Dermis microvascular lymphatic vessel endothelial cell (primary cell): Measurements from ENCODE around the gene TTBK2. TPM values are rescaled to one million over a fixed set of nuclear protein-coding genes. Genes with fewer than 3 reads are reported as not detected.
"Not testable (repeated sequence)": the region's sequence is repeated elsewhere in the genome, so short reads cannot be mapped to it uniquely, and the experiment has no call there.

Experiments used
- DNase-seq, 2 donors: peaks; one replicate each; pipeline versions ENCODE4 v3.0.0 to v3.0.0-alpha.2; 2010; ENCODE audit warnings: low read depth in 2 of 2
- total RNA-seq: library from RNA; depleted of rRNA; stranded (reverse); fragments of >200 nt; gene quantifications from 2 replicates; pipeline ENCODE4 v1.2.1, GENCODE V29; 2014

Gene TTBK2
- 7.1 and 8.6 TPM in 2 replicates for total RNA-seq

GRCh38 chr15:42920519-42921341 is at the start of gene TTBK2:
Gene TTBK2, minus strand, starts transcription at chr15:42920778. Its CDS starts 42,161 bp downstream, at chr15:42878617.
- DNase-seq: peak; percentile 98 to 99

- no peak for DNase-seq
These were observed 43.9 kb upstream of the TTBK2 start for GRCh38 chr15:42964476-42964875.

GRCh38 chr15:42955518-42955917 is 34.9 kb upstream of the TTBK2 start:
- DNase-seq: no peak

DNA sequence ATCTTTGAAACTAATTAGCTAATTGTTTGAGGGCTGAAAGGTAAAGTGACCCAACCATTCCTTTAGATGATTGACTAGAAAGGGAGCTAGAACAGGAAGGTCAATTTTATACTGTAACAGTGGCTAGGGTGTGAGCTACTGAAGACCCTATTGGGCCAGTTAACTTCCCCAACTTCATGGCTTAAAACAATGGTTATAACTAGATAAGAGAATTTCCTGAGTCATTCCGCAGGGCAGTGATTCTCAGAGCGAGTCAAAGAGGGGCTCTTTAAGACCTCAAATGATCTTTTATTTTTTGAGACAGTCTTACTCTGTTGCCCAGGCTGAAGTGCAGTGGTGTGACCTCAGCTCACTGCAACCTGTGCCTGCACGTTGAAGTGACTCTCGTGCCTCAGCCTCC is 33.7 kb upstream of the TTBK2 start:
- no peak for DNase-seq

DNA sequence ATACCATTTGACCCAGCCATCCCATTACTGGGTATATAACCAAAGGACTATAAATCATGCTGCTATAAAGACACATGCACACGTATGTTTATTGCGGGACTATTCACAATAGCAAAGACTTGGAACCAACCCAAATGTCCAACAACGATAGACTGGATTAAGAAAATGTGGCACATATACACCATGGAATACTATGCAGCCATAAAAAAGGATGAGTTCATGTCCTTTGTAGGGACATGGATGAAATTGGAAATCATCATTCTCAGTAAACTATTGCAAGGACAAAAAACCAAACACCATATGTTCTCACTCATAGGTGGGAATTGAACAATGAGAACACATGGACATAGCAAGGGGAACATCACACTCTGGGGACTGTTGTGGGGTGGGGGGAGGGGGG is 28.3 kb upstream of the TTBK2 start:
- not testable (repeated sequence) for DNase-seq

- DNase-seq: no peak
These were observed 19.9 kb upstream of the TTBK2 start for GRCh38 chr15:42940527-42940926.

- no peak for DNase-seq
These were observed 19.3 kb upstream of the TTBK2 start for GRCh38 chr15:42939841-42940240.

- DNase-seq: no peak
These were observed 16.6 kb upstream of the TTBK2 start for GRCh38 chr15:42937143-42937542.

DNA sequence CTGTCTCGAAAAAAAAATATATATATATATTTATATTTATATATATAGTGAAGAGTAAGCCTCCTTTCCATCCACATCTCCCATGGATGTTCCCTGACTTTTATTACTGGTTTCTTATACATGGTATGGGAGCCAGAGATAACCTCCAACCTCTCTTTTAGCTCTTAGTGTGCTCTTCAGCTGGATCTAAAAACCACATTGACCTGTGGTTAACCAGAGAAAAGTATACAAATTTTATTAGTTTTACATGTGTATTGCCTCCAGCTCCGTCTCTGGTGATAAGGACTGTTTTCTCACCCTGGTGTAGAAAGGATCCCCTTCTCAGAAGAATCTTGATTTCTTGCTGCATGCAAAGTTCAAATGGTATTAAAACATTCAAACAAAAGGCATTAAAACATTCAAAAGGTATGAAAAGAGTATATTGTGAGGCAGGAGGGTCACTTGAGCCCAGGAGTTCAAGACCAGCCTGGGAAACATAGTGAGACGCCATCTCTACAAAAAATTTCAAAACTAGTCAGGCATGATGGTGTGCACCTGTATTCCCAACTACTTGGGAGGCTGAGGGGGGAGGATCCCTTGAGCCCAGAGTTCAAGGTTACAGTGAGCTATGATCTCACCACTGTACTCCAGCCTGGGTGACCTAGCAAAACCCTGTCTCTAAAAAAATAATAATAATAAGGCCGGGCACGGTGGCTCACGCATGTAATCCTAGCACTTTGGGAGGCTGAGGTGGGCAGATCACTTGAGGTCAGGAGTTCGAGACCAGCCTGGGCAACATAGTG is 13.5 kb upstream of the TTBK2 start:
- no peak for DNase-seq

- peak in 1 of 2 donors; percentile 29 for DNase-seq
These were observed 12.4 kb upstream of the TTBK2 start for GRCh38 chr15:42932833-42933515.

DNA sequence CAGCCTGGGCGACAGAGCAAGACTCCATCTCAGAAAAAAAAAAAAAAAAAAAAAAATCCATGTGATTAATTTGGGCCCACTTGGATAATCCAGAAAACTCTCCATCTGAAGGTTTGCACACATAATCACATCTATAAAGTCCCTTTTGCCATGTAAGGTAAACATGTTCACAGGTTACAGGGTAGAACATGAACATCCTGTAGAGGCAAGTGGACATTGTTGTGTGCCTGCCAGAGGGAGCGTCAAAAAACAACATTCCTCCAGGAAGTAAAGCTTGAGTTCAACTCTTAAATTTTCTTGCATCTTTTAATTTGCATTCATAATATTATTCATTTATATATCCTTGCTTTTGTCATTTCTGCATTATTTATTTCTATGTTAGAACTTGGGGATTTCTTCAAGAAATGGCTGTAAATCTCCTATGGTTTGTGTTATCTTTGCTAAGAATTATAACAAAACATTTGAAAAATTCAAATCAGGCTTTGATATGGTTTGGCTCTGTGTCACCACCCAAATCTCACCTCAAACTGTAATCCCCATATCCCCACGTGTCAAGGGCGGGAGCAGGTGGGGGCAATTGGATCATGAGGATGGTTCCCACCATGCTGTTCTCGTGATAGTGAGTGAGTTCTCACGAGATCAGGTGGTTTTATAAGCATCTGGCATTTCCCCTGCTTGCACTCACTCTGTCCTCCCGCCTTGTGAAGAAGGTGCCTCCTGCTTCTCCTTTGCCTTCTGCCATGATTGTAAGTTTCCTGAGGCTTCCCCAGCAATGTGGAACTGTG is 11.3 kb upstream of the TTBK2 start:
- DNase-seq: no peak

DNA sequence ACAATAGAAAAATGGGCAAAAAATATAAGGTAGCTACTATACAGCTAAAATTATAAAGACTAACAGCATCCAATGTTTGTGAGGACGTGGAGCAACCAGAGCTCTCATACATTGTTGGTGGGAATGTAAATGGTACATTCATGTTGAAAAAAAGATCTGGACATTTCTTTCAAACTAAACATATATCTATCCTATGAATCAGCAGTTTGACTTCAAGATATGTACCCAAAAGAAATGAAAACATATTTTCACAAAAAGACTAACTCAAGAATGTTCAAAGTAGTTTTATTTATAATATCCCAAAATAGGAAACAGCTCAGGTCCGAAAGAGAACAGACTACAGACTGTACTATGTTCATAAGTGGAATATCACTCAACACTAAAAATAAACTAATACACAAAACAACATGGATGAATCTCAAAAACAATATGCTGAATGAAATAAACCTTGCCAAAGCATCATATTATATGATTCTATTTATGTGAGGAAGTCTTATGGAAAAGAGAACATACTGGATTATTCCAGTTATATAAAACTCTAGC is 8.8 kb upstream of the TTBK2 start:
- DNase-seq: no peak

DNA sequence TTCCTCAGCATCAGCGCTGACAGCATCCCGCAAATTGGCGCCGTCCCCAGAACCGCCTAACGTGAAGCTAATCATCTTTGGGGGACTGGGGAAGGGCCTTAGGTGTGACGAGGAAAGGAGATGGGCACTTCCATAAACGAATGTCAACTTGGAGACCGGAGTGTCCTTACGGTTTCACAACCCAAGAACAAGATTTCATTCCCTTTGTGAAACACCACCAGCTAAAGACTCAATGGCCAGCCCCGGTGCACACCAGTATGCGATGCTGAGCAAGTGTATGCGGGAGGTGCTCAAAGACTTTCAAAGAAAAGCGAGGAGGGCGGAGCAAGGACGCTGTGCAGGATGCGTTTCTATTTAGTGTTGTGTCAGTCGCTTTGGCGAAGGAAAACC is 759 bp upstream of the TTBK2 start:
- peak in 1 of 2 donors; percentile 19 for DNase-seq

DNA sequence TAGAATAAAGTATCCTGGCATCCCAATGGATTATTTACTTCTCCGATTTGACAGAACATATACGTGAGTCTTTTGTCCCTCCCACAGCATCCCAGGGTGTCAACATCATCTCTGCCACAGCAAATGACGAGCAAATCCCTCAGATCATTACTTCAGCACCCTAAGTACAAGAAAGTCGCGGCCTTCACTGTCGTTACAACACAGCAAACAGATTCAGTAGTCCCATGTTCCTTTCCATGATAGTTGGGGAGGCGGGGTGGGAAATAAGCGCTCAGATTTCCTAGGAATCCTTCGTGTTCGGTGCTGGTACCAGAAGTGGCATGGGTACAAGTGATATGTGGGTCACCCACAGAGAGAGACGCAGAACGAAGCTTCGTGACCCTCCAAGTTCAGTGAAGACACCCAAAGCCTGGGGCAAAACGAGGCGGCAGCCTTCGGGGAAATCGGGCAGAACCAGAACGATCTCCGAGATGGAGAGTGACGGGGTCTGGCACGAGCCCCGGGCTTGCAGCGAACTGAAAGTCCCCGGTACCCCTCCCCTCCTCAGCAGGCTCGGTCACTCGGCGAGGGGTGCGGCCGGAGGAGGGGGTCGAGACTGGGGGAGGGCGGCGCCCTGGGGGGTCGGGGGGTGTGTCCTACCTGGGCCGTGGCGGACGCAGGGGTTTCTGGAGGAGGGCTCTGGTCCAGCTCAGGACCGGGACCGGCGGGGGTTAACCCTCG is 619 bp downstream of the TTBK2 start:
- DNase-seq: peak in 1 of 2 donors; percentile 59

DNA sequence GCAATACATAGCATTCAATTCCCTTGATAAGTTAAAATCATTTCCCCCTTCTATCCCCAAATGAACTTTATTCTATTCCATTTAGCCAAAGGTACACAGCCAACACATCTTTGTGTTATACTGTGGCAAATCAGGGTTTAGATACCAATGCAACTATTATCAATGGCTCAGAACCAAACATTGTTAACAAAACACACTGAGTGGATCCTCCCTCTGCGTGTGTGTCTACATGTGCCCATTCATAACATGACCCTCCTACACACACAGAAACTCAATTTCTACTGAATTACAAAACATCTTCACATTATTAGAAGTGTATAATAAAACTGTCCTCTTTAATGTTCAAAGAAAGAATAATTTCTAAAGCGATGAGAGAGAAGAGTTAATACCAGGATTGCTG is 1.3 kb downstream of the TTBK2 start:
- peak in 1 of 2 donors; percentile 31 for DNase-seq

- no peak for DNase-seq
These were observed 2.5 kb downstream of the TTBK2 start for GRCh38 chr15:42918047-42918446.

DNA sequence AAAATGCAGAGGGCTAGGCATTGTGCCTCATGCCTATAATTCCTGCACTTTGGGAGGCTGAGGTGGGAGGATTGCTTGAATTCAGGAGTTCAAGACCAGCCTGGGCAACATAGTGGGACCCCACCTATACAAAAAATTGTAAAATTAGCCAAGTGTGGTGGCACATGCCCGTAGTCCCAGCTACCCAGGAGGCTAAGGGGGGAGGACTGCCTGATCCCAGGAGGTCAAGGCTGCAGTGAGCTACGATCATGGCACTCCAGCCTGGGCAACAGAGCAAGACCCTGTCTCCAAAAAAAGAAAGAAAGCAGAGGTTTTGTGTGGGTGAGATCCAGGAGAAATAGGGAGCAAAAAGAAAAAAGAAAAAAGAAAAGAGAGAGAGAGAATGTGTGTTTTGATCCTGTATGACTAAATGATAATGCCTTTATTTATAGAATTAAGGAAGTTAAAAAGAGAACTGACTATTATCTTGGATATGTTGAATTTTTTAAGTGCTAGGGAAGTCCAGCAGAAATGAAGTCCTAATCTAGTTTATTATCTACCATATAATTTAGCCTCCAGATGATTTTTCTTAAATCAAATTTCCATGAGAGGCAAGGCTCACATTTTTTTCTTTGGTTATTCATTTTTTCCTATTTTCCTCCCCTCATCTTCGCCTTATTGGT is 4.8 kb downstream of the TTBK2 start:
- DNase-seq: no peak

DNA sequence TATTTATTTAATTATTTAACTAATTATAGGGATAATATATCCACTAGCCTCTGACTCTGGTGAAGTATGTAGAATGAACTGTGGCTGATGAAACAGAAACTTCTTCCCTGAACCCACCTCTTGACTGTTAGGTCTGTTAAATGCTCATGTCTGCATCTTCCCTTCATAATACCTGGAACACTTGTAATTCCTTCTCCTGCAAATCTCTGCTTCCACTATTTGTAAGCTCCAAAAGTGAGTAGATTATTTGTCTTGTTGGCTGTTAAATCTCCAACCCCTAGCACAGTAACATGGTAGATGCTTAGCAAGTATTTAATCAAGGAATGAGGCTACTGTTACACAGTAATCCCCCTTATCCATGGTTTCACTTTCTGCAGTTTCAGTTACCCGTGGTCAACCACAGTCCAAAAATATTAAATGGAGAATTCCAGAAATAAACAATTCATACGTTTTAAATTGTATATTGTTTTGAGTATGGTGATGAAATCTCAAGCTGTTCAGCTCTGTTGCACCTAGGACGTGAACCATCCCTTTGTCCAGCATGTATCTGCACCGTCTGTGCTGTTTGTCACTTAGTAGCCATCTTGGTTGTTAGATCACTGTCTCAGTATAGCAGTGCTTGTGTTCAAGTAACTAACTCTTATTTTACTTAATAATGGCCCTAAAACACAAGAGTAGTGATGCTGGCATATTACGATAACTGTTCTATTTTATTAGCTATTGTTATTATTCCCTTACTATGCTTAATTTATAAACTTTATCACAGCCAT is 5.7 kb downstream of the TTBK2 start:
- DNase-seq: no peak

- DNase-seq: no peak
These were observed 9.5 kb downstream of the TTBK2 start for GRCh38 chr15:42911058-42911592.
